ENCODE measurements around the gene NDUFA11. TPM values are rescaled to one million over a fixed set of nuclear protein-coding genes. Genes with fewer than 3 reads are reported as not detected.
A peak's percentile ranks its signal among the peaks of the same experiment; 100 is the strongest.

The NDUFA11 gene
- total and polyA plus RNA-seq, 9 of the 15 experiments (the other 6 are each of a cell fraction or from before 2014, with no cell fraction given) = 63.3 to 486 (median 274) TPM

DNA sequence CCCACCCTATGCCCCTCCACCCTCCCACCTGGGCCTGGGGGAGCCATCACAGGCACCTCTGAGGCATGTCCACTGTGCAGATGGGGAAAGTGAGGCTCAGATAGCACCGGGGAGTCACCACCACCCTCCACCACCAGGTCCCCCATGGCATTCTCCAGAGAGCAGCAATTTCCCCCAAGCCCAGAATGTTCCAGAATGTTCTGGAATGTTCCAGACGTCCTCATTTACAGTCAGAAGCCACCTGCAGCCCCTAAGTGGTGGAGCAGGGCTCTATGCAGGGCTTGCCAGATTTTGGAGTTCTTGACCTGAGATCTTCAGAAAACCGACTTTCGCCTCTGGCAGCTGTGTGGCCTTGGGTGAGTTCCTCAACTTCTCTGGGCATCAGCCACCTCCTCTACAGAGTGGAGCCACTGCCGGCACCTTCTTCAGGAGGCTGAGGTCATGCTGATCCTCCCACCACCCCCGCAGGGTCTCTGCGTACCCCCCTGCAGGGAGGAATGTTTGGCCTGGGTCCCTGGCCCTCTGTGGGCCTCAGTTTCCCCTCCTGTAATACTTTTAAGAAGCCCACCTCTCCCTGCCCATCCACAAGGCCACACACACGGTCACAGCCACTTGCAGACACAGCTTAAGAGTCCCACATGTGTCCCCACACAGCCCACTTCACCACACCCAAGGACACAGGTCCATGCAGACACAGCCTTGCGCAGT, 39.4 kb downstream of the NDUFA11 start (continued):
- TF ChIP-seq POLR2G (IDR thresholded peaks at IDR 0.05; ENCODE audit: low read depth, low read length) (no peak), MEF2A (IDR thresholded peaks at IDR 0.05; ENCODE audit: control insufficient read depth, low read depth, low read length) (no peak), ZNF699 (CRISPR knock-in tag; IDR thresholded peaks at IDR 0.05; ENCODE audit: insufficient replicate concordance) (no peak), RBM25 (IDR thresholded peaks at IDR 0.05; ENCODE audit: low read depth, low read length, severe bottlenecking) (peak; percentile 11), POLR2H (tag; IDR thresholded peaks at IDR 0.05; ENCODE audit: low read depth) (no peak), ZNF217 (CRISPR knock-in tag; IDR thresholded peaks at IDR 0.05) (no peak), TCF3 (CRISPR knock-in tag; IDR thresholded peaks at IDR 0.05) (no peak), ZFP36 (IDR thresholded peaks at IDR 0.05; ENCODE audit: low read depth, low read length, partially characterized antibody) (peak; percentile 50), ETV5 (CRISPR knock-in tag; IDR thresholded peaks at IDR 0.05; ENCODE audit: low read depth) (no peak), BCOR (IDR thresholded peaks at IDR 0.05) (peak; percentile 53)
- TF ChIP-seq, protein P1, sequence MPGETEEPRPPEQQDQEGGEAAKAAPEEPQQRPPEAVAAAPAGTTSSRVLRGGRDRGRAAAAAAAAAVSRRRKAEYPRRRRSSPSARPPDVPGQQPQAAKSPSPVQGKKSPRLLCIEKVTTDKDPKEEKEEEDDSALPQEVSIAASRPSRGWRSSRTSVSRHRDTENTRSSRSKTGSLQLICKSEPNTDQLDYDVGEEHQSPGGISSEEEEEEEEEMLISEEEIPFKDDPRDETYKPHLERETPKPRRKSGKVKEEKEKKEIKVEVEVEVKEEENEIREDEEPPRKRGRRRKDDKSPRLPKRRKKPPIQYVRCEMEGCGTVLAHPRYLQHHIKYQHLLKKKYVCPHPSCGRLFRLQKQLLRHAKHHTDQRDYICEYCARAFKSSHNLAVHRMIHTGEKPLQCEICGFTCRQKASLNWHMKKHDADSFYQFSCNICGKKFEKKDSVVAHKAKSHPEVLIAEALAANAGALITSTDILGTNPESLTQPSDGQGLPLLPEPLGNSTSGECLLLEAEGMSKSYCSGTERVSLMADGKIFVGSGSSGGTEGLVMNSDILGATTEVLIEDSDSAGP (CRISPR knock-in tag; IDR thresholded peaks at IDR 0.05) = no peak
- TF ChIP-seq, protein P2, sequence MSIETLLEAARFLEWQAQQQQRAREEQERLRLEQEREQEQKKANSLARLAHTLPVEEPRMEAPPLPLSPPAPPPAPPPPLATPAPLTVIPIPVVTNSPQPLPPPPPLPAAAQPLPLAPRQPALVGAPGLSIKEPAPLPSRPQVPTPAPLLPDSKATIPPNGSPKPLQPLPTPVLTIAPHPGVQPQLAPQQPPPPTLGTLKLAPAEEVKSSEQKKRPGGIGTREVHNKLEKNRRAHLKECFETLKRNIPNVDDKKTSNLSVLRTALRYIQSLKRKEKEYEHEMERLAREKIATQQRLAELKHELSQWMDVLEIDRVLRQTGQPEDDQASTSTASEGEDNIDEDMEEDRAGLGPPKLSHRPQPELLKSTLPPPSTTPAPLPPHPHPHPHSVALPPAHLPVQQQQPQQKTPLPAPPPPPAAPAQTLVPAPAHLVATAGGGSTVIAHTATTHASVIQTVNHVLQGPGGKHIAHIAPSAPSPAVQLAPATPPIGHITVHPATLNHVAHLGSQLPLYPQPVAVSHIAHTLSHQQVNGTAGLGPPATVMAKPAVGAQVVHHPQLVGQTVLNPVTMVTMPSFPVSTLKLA (conservative IDR thresholded peaks at IDR 0.05) = no peak

Data from K562 (cell line).